Cardiac septum (tissue), 1 donor: ENCODE data around the gene INPP5A. TPM values are rescaled to one million over a fixed set of nuclear protein-coding genes. Genes with fewer than 3 reads are reported as not detected.

ENCODE experiments used
- DNase-seq: peaks from one replicate; pipeline ENCODE4 v3.0.0-alpha.2; 2020; ENCODE audit warnings: low spot score
- intact Hi-C: fragments of 100-400 bp; cut with DNase I; formaldehyde crosslinking; loops from one replicate; pipeline ENCODE4 v1.14.0; 2022
- total RNA-seq: library from RNA; stranded (reverse); fragmentation: NEBNext Ultra II Directional; extraction: Animal tissue kit (Norgen Biotek cat#: 25700); gene quantifications from one replicate; pipeline ENCODE4 v1.2.1, GENCODE V29; 2021
- donor health status: DM: no; HTN: no; CAD: no.

INPP5A gene
- total RNA-seq, 1 donor from 2014 or later, result 121 TPM

DNA sequence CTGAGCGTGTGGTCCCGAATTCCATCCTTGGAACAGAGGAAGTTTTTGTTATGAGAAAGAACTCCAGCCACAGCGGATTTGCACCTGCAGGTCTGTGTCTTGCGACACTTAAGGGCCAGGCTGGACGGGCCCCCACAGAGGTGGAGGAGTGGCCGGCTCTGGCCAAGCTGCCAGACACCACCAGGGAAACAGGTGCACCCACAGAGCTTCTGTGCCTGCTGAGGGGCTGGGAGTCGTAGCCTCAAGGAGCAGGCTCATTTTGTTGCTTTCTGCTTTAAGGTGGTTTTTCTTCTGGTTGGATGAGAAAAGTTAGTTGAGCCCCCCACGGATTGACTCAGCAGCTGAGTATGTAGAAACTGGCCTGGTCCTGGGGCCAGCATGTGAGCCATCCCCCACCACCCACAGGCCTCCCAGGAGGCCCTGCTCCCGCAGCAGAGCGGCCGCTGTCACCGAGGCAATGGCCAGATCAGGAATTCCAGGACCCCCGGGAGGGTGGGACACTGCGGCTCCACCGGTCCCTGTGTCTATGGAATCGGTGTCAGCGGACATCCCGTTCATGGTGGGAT, 206.4 kb downstream of the INPP5A start:
- DNase-seq, result no peak
- intact Hi-C loops, result no loop called here

DNA sequence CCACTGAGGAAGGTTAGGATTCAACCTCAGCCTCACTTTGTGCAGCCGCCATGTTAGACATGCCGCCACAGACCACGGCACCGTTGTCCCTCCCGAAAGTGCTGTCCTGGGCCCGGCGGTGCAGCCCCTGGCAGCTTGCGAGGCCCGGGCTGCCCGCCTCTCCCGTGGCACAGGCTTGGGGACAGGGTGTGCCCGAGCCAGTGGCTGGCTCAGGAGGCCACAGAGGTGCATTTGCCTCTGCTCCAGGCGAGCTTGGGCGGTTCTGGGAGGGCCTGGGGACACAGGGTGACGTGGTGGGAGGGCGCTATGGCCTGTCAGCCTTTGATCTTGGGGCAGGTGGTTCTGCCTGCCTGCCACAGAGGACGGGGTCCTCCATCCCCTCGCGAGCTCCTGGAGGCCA, 207.3 kb downstream of the INPP5A start:
- DNase-seq, result no peak
- intact Hi-C loops, result no loop called here

DNA sequence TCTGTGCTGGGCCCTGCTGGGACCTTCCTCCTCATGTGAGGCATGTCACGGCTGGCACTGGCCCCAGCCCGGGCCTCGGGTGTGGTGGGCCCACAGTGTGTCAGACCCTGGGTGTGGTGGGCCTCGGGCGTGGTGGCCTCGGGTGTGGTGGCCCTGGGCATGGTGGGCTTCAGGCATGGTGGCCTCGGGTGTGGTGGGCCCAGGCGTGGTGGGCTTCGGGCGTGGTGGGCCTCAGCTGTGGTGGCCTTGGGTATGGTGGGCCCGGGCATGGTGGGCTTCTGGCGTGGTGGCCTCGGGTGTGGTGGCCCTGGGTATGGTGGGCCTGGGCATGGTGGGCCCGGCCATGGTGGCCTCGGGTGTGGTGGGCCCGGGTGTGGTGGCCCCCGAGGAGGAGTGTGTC, 207.9 kb downstream of the INPP5A start:
- no peak for DNase-seq
- intact Hi-C loops, result no loop called here

DNA sequence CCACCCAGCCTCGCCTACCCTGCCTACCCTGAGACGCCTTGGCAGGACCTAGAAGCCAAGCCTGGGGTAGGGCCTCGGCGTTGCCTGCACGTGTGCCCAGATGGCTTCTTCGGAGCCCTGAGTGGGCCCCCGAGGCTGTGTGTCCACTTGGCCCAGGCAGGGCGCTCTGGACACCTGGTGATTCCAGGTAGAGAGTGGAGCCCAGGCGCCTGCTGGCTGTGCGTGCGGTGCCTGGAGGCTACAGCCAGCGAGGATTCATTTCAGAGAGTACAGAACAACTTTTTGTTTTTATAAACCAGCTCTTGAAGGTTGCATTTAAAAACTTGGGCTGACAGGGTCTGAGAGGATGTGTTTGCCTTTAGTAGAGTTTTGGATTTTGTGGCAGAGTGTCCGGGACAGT, 208.4 kb downstream of the INPP5A start:
- intact Hi-C loops, result no loop called here
- no peak for DNase-seq

DNA sequence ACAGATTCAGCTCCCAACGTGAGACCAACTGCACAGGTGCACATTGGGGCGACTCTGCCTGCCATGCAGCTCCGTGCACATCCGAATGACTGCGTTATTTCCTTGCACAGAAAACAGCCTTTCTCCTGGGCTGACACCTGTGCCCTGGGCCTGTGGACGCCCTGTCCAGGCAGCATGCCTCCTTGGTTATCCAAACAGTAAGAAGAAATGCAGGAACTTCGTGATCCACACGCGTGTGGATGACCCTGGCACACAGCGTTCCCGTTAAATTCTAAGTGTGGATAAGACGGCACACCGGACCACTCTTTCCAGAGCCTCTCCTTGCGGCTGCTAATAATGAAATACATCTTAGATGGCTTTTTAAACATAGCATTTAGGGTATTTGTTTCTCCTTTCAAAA, 208.8 kb downstream of the INPP5A start:
- intact Hi-C loops, result no loop called here
- DNase-seq, result no peak

DNA sequence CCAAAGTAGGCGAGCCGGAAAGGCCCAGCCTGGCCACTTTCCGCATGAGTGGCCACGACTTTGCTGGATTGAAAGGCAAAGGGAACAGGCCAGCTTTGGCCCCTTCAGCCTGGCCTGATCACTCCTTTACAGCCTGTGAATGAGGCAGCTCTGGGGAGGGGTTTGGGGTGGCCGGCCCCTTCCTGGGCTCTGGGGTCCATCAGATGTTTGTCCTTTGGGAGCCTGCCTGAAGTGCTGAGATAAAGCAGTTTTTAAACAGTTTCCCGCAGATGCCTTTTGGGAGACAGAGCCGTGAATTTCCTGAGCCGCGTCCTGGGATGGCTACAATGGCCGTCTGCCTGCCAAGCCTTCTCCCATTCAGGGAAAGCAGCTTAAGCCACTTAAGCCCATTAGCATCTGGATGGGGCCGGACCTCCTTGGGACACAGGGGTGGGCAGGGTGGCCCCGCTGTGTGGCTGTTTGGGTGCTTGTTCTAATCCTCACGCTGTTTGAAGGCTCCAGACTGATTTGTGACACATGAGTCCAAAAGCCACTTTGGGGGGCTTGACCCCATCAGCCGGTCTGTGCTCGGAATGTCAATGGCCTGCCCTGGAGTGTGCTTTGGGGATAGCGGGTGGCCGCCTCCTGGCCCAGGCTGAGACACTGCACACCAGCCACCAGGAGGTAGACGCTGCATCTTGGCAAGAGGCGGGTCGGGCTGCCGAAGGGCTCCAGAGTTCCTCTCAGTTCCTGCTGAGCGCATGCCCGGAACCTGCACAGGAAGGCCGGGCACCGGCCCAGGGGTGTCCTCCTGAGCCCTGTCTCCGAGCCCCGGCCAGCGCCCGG, 209.4 kb downstream of the INPP5A start:
- intact Hi-C loops, result no loop called here
- no peak for DNase-seq

DNA sequence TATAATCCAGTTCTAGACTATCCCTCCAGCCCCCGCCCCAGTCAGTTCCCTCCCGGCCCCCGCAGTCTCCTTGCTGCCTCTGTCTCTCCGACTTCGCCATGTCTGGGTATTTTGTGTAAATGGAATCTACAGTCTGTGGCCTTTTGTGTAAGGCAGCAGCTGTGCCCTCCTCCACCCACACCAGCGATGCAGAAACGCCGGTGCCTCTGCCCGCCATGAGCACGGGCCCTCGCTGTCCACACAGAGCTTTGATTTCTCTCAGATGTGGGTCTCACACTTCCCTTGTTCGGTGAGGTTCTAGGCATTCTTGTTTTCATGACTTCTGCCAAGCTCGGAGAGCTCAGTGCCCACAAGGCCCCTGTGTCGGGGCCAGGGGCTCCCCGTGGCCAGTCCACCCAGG, 210.5 kb downstream of the INPP5A start:
- intact Hi-C loops, result no loop called here
- DNase-seq, result no peak

DNA sequence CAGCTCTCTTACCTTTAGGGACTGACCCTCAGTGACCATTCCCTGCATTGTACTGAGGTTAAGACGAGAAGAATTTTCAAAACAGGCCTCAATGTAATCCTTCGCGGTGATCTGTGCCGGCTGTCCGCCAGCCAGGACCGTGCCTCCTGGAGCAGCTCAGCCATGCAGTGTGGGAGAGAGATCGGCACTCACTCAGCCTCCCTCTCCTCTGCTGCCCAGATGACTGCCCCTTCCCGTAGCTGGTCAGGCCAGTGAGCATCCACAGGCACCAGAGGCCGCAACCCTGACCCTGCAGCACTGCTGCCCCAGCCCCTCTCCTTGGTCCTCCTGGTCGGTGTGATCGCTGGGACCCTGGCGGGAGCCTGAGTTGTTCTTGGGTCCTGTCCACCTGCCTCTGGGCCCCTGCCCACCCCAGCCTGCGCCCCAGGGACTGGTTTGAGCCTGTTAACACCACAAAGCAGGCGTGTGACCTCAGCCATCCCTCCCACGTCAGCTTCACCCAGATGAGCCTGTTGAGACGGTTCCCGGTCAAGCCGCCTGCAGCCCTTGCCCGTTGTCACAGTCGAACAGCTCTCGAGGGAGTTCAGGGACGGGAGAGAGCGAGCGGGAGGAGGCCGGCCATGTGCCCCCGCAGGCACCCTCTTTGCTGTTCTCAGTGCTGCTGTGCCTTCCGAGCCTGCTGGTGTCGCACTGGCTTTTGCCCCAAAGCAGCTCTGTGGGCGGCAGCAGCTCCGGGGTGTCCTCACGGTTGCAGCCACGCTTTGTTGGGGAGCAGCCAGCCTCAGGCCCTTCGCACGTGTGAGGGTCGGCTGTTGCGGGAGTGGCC, 211.2 kb downstream of the INPP5A start:
- no peak for DNase-seq
- intact Hi-C loops, result no loop called here

DNA sequence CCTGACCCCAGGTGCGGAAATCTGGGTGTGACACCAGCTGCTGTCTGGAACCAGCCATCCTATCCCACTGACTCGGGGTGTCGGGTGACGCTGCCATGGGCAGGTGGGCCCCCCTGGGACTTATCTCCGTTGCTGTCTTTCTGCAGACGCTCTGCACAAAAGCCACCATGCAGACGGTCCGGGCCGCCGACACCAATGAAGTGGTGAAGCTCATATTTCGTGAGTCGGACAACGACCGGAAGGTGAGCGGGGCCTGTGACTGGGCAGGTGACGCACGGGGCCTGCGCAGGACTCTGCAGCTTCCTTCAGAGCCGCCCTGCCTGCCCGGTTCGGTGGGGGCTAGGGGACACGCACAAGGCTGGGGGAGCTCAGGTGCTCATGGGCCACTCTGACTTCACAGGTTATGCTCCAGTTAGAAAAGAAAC, 211.8 kb downstream of the INPP5A start:
- intact Hi-C loops, result no loop called here
- DNase-seq, result no peak

DNA sequence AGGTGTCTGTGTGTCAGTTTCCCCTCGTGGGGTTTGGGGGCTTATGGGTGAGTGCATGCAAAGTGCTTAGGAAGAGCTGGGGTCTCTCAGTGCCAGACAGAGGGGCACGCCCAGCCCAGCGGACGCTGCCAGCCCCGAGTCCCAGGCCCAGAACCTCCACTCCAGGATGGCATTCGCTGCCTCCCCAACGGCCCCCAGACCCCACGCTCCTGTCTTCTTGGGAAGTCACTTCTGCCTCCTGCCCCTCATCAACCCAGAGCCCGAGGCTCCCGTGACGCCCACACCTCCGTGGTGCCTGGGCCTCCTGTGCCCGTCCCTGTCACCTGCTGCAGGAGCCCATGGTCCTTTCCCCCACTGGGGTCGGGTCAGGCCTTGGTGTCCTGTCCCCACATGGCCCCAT, 213.3 kb downstream of the INPP5A start:
- DNase-seq, result no peak
- intact Hi-C loops, result no loop called here

DNA sequence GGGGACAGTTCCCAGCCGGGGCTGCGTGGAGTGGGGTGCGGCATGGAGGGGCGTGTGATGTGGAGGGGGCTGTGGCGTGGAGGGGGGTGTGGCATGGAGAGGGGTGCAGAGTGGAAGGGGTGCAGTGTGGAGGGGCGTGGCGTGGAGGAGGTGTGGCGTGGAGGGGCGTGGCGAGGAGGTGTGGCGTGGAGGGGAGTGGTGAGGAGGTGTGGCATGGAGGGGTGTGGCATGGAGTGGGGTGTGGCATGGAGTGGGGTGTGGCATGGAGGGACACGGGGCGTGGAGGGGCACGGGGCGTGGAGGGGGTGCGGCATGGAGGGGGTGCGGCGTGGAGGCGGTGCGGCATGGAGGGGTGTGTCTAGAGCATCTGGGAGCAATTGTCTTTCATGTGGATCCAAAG, 214.8 kb downstream of the INPP5A start:
- DNase-seq, result no peak

DNA sequence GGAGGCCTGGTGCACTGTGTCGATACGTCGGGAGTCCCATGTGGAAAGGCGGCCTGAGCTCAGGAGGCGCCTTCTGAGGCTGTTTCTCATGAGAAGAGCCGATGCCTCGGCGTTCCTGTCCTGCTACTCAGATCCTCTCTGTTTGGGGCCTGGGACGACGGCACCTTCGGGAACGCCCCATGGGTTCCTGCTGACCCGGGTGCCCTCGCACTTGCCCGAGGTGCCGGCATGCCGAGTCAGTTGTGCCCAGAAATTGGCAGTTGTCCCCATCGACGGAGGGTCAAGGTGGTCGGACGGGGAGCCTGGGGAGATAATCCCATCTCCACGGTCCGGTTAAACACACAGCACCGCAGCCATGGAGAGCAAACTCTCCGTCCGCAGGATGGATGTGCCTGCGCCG, 215.4 kb downstream of the INPP5A start:
- no peak for DNase-seq
- intact Hi-C loops, result no loop called here

More for the DNA sequence above, 214.8 kb downstream of the INPP5A start:
- intact Hi-C loops, result no loop called here

DNA sequence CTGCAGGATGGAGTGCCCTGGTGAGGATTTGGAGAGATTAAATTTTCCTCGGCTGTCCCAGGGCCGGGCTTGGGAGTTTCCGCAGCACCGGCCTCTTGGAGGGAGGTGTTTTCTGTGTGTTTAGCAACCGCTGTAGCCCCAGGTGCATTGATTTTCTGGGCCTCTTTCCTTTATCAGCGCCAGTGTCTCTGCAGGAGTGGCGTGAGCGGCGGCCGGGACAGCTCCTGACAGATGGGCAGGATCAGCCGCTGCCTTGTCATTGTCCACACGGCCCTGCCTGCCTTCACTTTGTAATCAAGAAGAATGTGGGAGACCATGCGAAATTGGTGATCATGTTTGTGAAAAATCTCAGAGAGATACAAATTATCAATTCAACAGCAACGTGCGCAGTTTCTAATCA, 216.0 kb downstream of the INPP5A start:
- intact Hi-C loops, result no loop called here
- DNase-seq, result no peak

DNA sequence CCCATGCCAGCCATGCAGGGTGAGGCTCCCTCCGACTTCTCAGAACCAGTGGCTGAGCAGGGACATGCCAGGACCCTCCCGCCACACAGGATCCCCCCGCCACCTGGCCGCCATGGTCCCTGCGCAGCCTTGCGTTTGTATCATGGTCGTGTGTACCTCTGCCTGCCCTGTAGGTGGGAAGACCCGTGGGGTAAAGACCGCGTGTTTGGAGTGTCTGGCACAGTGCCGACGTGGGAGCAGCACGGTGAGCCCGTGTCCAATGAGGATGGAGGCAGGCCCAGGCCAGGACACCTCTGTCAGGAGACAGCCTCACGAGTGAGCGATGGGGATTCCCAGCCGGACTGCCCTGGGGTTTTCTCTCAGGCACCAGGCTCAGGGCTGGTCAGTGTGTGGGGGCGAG, 216.5 kb downstream of the INPP5A start:
- no peak for DNase-seq
- intact Hi-C loops, result no loop called here

DNA sequence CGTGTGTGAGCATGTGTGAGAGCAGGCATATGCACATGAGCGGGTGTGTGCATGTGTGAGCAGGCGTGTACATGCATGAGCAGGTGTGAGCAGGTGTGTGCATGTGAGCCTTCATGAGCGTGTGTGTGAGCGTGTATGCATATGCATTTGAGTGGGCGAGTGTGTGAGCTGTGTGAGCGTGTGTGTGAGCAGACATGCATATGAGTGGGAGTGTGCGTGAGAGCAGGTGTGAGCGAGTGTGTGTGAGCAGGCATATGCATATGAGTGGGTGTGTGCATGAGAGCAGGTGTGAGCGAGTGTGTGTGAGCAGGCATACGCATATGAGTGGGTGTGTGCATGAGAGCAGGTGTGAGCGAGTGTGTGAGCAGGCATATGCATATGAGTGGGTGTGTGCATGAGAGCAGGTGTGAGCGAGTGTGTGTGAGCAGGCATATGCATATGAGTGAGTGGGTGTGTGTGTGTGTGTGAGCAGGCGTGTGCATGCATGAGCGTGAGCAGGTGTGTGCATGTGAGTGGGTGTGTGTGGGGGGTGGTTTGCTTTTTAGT, 217.7 kb downstream of the INPP5A start:
- no peak for DNase-seq
- intact Hi-C loops, result no loop called here

DNA sequence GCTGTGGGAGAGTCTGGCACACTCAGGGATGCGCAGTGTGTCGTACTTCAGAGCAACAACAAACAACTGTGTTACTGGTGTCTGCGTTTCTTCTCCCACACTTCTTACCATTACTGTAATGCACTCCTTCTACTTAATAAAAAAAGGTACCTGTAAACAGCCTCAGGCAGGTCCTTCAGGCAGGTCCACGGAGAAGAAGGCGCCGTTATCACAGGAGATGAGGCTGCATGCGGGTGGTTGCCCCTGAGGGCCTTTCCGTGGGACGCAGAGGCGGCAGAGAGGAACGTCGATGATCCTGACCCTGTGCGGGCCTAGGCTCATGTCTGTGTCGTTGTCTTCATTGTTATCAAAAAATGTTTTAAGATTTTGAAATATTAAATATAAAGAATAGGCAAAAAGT, 219.0 kb downstream of the INPP5A start:
- intact Hi-C loops, result no loop called here
- DNase-seq, result no peak

DNA sequence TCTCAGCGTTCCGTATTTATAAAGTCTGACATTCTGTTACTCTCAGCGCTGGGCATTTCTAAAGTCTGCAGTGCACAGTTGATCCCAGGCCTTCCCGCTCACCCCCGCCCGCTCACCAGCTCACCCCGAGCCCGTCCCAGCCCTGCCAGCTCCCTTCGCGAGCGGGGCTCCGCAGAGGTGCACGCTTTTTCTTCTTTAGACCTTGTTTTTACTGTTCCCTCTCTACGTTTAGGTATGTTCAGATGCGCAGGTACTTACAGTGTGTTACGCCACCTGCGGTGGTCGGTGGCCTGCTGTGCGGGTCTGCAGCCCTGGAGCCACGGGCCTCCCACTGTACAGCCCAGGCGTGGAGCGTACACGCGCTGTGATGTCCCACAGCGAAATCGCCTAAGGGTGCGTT, 219.6 kb downstream of the INPP5A start:
- intact Hi-C loops, result no loop called here
- no peak for DNase-seq

DNA sequence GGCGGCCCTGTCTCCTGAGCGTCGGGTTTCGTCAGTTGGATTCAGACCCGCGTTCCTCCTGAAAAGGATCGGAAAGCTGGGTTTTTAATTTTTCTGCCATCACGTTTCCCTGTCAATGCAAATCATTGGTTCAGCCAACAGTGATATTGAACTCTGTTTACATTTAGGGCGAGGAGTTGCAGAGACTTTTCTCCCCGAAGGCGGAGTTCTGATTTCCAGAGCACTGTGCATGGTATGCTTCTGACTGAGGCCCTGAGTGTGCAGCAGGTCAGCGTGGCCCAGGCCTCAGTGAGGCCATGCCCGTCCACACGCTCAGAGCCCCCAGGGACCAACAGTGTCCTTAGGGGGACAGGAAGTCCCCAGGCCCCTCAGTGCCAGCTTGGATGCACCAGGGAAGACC, 221.3 kb downstream of the INPP5A start:
- no peak for DNase-seq
- intact Hi-C loops, result no loop called here

DNA sequence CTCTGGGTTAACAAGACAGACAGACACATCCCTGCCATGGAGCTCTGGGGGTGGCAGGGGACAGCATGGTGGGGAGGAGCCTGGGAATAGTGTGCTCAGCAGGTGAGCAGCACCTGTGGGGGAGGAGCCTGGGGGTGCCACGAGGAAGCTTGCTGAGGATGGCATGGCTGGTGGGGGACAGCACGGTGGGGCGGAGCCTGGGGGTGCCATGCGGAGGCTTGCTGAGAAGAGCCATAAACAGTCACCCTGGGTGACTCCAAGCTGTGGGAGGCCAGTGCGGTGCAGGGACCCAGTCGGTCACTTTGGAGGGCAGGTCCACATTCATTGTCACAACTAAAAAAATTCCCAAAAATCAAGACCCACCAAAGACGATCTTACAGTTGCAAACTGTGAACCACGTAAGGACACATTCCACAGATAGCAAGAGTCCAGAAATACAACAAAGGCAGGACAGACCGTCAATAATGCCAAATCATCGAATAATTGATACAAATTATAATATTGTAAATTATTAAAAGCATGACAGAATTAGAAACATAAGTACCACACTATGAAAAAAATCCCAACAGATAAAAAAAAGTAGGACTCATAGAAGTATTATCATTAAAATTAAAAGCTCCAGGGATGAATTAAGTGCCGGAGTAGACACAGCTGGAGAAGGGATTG, 223.9 kb downstream of the INPP5A start:
- no peak for DNase-seq
- intact Hi-C loops, result loop anchor here (10.0 kb wide), 1 partner anchor 107 kb away; no protein-coding TSS in a partner anchor

DNA sequence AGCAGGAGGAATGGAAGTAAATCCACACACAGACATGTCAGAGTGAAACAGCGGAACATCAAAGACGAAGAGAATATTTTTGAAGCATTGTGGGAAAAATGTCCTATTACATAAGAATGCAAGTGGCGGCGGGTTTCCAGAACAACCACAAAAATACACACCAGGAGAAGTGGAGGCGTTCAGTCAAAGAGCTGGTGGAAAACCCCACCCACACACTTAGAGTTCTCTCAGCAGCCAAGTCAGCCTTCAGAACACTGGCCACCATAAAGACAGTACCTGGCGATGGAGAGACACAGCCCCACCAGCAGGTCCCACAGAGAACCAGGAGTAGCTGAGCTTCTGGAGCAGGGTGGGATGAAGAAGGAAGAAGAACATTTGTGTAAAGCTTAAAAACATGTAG, 224.7 kb downstream of the INPP5A start:
- DNase-seq, result no peak
- intact Hi-C loops, result loop anchor here (10.0 kb wide), 1 partner anchor 107 kb away; no protein-coding TSS in a partner anchor
